Epithelial cell of esophagus (primary cell): Measurements from ENCODE around the gene IRX2.

Experiments
- DNase-seq: peaks from one replicate; pipeline ENCODE4 v3.0.0; 2010; ENCODE audit warnings: low read depth
- H3K4me3 ChIP-seq: 2 replicates; pipeline ENCODE4 v1.5.1; 2011; ENCODE audit warnings: mild to moderate bottlenecking, low read length, control low read depth
- TF ChIP-seq, protein P1 (sequence below): IDR thresholded peaks from 2 replicates; pipeline ENCODE4 v1.5.1; 2011; ENCODE audit warnings: low read depth, mild to moderate bottlenecking, low read length, control low read depth, inconsistent platforms; ENCODE audit not compliant: insufficient read depth; ENCODE audit errors: missing control alignments

Gene IRX2

DNA sequence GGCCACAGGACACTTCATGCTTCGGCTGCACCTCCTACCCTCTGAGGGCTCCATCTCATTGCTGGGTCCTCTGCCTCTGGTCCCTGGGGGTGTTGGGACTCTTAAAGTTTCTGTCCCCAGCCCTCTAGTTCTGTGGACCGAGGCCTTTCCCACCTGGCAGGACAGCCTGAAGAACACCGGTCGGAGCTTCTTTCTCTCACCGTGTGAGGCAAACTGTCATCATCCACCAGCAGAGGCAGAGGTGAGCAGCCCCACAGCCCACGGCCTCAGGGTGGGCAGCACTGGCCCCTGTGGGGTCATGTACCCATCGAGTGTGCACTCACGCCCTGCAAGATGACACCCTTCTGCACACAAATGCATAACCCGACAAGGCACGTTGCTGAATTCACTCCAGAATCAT lies 49.9 kb downstream of the IRX2 start:
- no peak for DNase-seq
- TF ChIP-seq, protein P1, sequence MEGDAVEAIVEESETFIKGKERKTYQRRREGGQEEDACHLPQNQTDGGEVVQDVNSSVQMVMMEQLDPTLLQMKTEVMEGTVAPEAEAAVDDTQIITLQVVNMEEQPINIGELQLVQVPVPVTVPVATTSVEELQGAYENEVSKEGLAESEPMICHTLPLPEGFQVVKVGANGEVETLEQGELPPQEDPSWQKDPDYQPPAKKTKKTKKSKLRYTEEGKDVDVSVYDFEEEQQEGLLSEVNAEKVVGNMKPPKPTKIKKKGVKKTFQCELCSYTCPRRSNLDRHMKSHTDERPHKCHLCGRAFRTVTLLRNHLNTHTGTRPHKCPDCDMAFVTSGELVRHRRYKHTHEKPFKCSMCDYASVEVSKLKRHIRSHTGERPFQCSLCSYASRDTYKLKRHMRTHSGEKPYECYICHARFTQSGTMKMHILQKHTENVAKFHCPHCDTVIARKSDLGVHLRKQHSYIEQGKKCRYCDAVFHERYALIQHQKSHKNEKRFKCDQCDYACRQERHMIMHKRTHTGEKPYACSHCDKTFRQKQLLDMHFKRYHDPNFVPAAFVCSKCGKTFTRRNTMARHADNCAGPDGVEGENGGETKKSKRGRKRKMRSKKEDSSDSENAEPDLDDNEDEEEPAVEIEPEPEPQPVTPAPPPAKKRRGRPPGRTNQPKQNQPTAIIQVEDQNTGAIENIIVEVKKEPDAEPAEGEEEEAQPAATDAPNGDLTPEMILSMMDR: no peak
- no peak overlapping the region for H3K4me3 ChIP-seq

DNA sequence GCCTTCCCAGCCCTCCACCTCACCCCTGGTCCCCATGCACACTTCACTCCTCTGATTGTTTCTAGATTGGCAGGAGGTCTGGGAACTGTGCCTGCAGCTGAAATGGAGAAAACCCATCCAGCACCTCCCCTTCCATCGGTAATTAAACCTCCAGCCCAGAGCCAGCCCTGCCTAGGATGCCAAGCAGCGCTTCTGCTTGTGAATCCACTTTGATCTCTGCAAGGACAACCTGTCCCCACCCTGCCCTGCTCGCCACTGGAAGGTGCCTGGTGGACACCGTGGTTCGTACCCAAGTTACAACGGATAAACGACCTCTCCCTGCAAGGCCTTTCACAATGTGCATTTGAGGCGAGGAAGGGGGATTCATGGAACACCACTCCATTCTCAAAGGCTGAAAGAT lies 50.6 kb downstream of the IRX2 start:
- no peak overlapping the region for H3K4me3 ChIP-seq
- TF ChIP-seq, protein P1: no peak
- no peak for DNase-seq

DNA sequence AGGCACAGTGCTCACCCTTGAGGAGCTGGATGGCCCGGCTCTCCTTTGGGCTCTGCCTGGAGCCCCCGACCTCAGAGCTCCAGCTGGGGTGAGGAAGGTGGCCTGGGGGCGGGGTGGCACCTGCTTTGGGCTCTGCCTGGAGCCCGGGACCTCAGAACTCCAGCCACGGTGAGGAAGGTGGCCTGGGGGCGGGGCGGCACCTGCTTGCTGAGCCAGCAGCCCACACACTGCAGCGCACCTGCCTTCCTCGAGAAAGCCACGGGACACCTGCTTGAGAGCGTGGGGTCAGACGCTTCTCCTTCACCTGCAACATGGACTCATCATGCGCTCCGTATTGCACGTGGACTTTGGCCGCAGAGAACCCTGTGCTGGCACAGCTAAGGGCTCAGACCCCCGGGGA lies 51.8 kb downstream of the IRX2 start:
- TF ChIP-seq, protein P1: no peak
- no peak for DNase-seq
- no peak overlapping the region for H3K4me3 ChIP-seq

DNA sequence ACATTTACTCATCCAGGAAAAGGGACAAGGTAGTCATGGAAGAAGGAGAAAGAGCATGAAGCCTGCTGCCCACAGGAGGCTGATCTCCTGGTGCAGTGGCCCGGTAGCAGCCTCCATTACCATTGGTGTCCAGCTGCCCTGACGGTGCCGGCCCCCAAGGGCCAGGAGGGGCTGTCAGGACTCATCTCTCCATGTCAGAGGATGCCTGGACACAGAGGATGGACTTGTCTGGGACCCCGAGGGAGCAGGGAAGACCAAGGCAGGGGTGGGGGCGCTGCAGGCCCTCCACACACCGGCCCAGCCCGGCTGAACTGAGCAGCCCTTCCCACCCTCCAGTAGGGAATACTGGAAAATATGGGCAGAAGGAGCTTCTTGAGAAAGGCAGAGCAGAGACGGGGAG lies 52.2 kb downstream of the IRX2 start:
- DNase-seq: no peak
- TF ChIP-seq, protein P1: no peak
- H3K4me3 ChIP-seq: no peak overlapping the region

DNA sequence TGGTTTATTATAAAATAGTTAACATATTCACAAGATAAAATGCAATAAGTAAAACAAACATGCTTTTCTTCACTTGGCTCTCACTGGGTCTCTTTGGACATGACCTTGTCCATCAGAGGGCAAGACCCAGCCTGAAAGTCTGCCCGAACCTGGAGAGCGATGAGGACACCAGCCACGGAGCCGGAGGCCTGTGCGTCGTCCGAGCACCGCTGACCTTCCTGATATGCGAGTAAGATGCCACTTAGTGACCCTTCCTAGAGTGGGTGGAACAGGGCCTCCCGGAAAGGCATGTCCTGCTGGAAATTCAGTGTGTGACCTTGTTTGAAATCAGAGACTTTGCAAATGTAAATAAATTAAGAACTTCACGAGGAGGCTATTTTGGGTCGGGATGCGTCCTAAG lies 52.9 kb downstream of the IRX2 start:
- TF ChIP-seq, protein P1: no peak
- no peak overlapping the region for H3K4me3 ChIP-seq
- no peak for DNase-seq

DNA sequence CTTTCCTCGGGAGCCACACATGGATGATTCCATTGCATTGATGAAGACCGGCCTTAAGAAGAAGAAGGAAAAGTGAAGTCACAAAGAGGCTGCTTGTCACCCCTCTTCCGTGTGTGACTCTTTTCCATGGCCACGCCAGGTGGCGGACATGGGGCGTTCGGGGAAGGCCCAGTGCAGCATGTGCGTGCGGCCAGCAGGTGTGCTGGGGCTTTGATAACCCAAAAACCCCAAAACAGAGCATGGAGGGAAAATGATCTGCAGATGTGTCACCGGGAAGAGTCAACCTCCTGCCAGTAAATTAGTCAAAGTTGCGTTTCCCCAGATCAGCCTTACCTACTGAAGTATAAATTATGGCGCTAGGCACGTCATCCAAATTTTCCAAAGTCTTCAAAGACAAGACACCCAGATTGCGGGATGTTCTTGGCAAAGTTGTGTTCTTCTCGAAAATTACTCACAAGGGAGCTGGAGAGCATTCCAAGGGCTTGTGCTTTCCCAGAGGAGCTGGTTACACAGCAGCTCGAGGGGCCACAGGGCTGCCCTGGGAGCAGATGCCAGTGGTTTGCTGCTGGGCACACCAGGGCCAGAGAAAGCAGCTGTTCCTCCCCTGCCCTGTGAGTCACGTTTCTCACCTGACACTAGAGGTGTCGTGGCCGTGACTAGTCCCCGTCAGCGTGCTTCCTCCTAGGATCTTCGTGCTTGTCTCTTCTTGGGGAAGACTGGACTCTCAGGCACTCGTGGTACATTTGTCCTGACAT lies 53.9 kb downstream of the IRX2 start:
- DNase-seq: no peak
- TF ChIP-seq, protein P1: no peak
- no peak overlapping the region for H3K4me3 ChIP-seq

DNA sequence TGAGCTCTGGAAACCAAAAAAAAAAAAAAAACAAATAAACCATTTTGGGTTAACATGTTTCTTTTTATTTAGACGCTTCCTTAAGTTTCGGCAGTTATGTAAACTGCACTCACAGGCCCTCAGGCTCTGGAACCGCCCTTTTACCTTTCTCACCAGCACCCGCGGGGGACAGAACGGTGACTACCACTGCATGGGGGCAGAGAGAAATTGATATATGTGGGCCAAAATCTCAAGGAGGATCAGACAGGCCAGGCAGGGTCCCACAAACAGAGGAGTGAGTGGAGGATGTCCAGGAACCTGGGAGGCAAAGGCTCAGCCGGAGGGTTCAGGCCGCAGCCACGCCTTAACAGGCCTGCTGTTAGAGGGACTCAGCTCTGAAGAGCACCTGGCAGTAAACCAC lies 54.4 kb downstream of the IRX2 start:
- H3K4me3 ChIP-seq: no peak overlapping the region
- DNase-seq: no peak
- TF ChIP-seq, protein P1: no peak
